Smooth muscle cell (in vitro differentiated cells): ENCODE data around the gene MID2. TPM values are rescaled to one million over a fixed set of nuclear protein-coding genes. Genes with fewer than 3 reads are reported as not detected.

ENCODE experiments used
- DNase-seq: peaks from one replicate; lab custom pipeline; 2025; ENCODE audit not compliant: unreplicated experiment; lab: John Stamatoyannopoulos, UW
- H2AFZ ChIP-seq: fragments of 200-600 bp; sonication (generic); 2 replicates; pipeline ENCODE4 v1.6.0; 2016; ENCODE audit warnings: antibody characterized with exemption, low read depth, mild to moderate bottlenecking
- H3F3A ChIP-seq: fragments of 200-600 bp; sonication (generic); 2 replicates; pipeline ENCODE4 v1.6.0; 2017; ENCODE audit warnings: antibody characterized with exemption, low read depth
- H3K27ac ChIP-seq: fragments of 200-600 bp; sonication (generic); 2 replicates; pipeline ENCODE4 v1.5.1; 2016; ENCODE audit warnings: low read depth, mild to moderate bottlenecking
- H3K27me3 ChIP-seq: fragments of 200-600 bp; sonication (generic); 2 replicates; pipeline ENCODE4 v1.6.1; 2016; ENCODE audit warnings: low read depth, mild to moderate bottlenecking
- H3K36me3 ChIP-seq: fragments of 200-600 bp; sonication (generic); 2 replicates; pipeline ENCODE4 v1.5.1; 2016; ENCODE audit warnings: low read depth
- H3K4me1 ChIP-seq: fragments of 200-600 bp; sonication (generic); 2 replicates; pipeline ENCODE4 v1.5.1; 2016; ENCODE audit warnings: low read depth
- H3K4me2 ChIP-seq: fragments of 200-600 bp; sonication (generic); 2 replicates; pipeline ENCODE4 v1.6.0; 2016; ENCODE audit warnings: mild to moderate bottlenecking
- H3K4me3 ChIP-seq: fragments of 200-600 bp; sonication (generic); 2 replicates; pipeline ENCODE4 v1.5.1; 2016; ENCODE audit warnings: mild to moderate bottlenecking
- H3K79me2 ChIP-seq: fragments of 200-600 bp; sonication (generic); 2 replicates; pipeline ENCODE4 v1.6.0; 2016; ENCODE audit warnings: low read depth, mild to moderate bottlenecking
- H3K9ac ChIP-seq: fragments of 200-600 bp; sonication (generic); 2 replicates; pipeline ENCODE4 v1.6.0; 2016; ENCODE audit warnings: low read depth
- H3K9me3 ChIP-seq: fragments of 200-600 bp; sonication (generic); replicated peaks from 2 replicates; pipeline ENCODE4 v1.5.1; 2016; ENCODE audit warnings: low read depth
- H4K20me1 ChIP-seq: fragments of 200-600 bp; sonication (generic); 2 replicates; pipeline ENCODE4 v1.6.0; 2016; ENCODE audit warnings: low read depth
- CTCF ChIP-seq: fragments of 200-600 bp; sonication (generic); IDR thresholded peaks from 2 replicates; pipeline ENCODE4 v1.5.1; 2017; ENCODE audit warnings: borderline replicate concordance, mild to moderate bottlenecking, antibody characterized with exemption; ENCODE audit not compliant: insufficient read depth, poor library complexity, severe bottlenecking
- WGBS: methylation state at CpG from one replicate; pipeline ENCODE4 v1.1.7; 2016; ENCODE audit warnings: low lambda C conversion rate; 5-methylcytosine and 5-hydroxymethylcytosine counted together
- polyA plus RNA-seq: library from polyadenylated mRNA; unstranded; fragments of >200 nt; fragmentation: Nextera tagmentation; extraction: Ambion mirVana; gene quantifications from 2 replicates; pipeline ENCODE4 v1.2.1, GENCODE V29; 2016
- total RNA-seq: library from RNA; depleted of rRNA; stranded (reverse); fragments of >200 nt; gene quantifications from 2 replicates; pipeline ENCODE4 v1.2.3, GENCODE V29; 2014

MID2 gene
- total and polyA plus RNA-seq, 2 experiments from 2014 or later: 6.7 to 16.6 TPM

- no peak for DNase-seq
- H3K36me3 ChIP-seq: no peaks in the 10 kb centered on the region
- no peak for TF ChIP-seq CTCF
- H3K9me3 ChIP-seq: no peaks in the 10 kb centered on the region
- H4K20me1 ChIP-seq: peaks cover 3% of the 10 kb centered on the region
- WGBS: 74% methylated on average over 6 of the region's 6 CpGs
- H3K27me3 ChIP-seq: no peaks in the 10 kb centered on the region
- H3K9ac ChIP-seq: no peak overlapping the region
- H3K27ac ChIP-seq: no peak overlapping the region
- H3F3A ChIP-seq: no peaks in the 10 kb centered on the region
- H3K79me2 ChIP-seq: no peaks in the 10 kb centered on the region
- H3K4me3 ChIP-seq: no peak overlapping the region
- no peak overlapping the region for H2AFZ ChIP-seq
- no peak overlapping the region for H3K4me2 ChIP-seq
- no peaks in the 10 kb centered on the region for H3K4me1 ChIP-seq
Observed at GRCh38 chrX:107871136-107871535, 45.5 kb downstream of the MID2 start.

- H3K4me3 ChIP-seq: no peak overlapping the region
- H3F3A ChIP-seq: no peaks in the 10 kb centered on the region
- no peaks in the 10 kb centered on the region for H3K27me3 ChIP-seq
- no peaks in the 10 kb centered on the region for H3K4me1 ChIP-seq
- H3K79me2 ChIP-seq: no peaks in the 10 kb centered on the region
- WGBS: 76% methylated on average over 5 of the region's 5 CpGs
- H3K9me3 ChIP-seq: no peaks in the 10 kb centered on the region
- H2AFZ ChIP-seq: no peak overlapping the region
- H4K20me1 ChIP-seq: no peaks in the 10 kb centered on the region
- no peak for TF ChIP-seq CTCF
- H3K27ac ChIP-seq: no peak overlapping the region
- no peak overlapping the region for H3K9ac ChIP-seq
- no peak for DNase-seq
- H3K4me2 ChIP-seq: no peak overlapping the region
- no peaks in the 10 kb centered on the region for H3K36me3 ChIP-seq
Observed at GRCh38 chrX:107878106-107878505, 52.4 kb downstream of the MID2 start.

- Histone ChIP-seq H3K27ac (no peak overlapping the region), H3F3A (no peaks in the 10 kb centered on the region), H4K20me1 (no peaks in the 10 kb centered on the region), H3K4me3 (no peak overlapping the region), H3K79me2 (no peaks in the 10 kb centered on the region), H3K4me1 (no peaks in the 10 kb centered on the region), H3K36me3 (no peaks in the 10 kb centered on the region), H3K9me3 (no peaks in the 10 kb centered on the region), H3K9ac (no peak overlapping the region), H2AFZ (no peak overlapping the region), H3K4me2 (no peak overlapping the region), H3K27me3 (no peaks in the 10 kb centered on the region)
- no peak for TF ChIP-seq CTCF
- no peak for DNase-seq
- WGBS: 82% methylated on average over 5 of the region's 5 CpGs
Observed at GRCh38 chrX:107880054-107880610, 54.5 kb downstream of the MID2 start.

DNA sequence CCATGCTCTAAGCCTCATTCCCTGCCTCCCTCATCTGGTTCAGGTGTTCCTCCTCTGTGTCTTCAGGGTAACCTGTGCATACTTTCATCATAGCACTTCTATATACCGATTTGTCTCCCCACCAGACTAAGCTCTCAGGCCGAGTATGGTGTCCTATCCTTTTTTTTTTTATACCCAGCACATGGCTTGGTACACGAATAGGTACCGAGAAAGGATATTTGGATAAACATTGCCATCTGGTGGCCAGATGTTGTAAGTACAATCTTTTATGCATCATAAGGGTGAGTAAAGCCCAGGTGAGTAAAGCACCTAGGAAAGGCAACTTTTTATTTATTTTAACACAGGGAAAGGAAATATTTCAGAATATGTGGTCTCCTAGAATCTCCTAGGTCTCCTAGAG lies 68.4 kb downstream of the MID2 start:
- Histone ChIP-seq H3F3A (no peaks in the 10 kb centered on the region), H2AFZ (no peak overlapping the region), H3K9ac (no peak overlapping the region), H3K9me3 (no peaks in the 10 kb centered on the region), H3K79me2 (no peaks in the 10 kb centered on the region), H3K4me1 (no peaks in the 10 kb centered on the region), H3K4me2 (no peak overlapping the region), H3K27me3 (no peaks in the 10 kb centered on the region), H3K36me3 (no peaks in the 10 kb centered on the region), H4K20me1 (no peaks in the 10 kb centered on the region), H3K4me3 (no peak overlapping the region), H3K27ac (no peak overlapping the region)
- no peak for DNase-seq
- TF ChIP-seq CTCF: peak; percentile 62
- 16% methylated on average over 4 of the region's 4 CpGs for WGBS
